LNCAP (cell line): ENCODE measurements around the gene DTYMK.

Source experiments
- CTCF ChIP-seq: fragments of 450-650 bp; IDR thresholded peaks from 2 replicates; pipeline ENCODE4 v1.5.1; 2017; ENCODE audit warnings: mild to moderate bottlenecking

Gene DTYMK

GRCh38 chr2:241702155-241703031 is 15.8 kb upstream of the DTYMK start:
- peak; percentile 36 for TF ChIP-seq CTCF

GRCh38 chr2:241701399-241702154 is 15.0 kb upstream of the DTYMK start, which contains the start of gene ING5:
Gene ING5, plus strand, starts transcription at chr2:241702039. Its CDS starts 27 bp downstream, at chr2:241702066.
- no peak for TF ChIP-seq CTCF

GRCh38 chr2:241701149-241701398 is 14.5 kb upstream of the DTYMK start:
- TF ChIP-seq CTCF, result peak; percentile 51; the same call in 1 of the 2 replicates

- TF ChIP-seq CTCF, result no peak
Observed at GRCh38 chr2:241695651-241696050, 9.0 kb upstream of the DTYMK start.

GRCh38 chr2:241692448-241692847 is 5.8 kb upstream of the DTYMK start:
- no peak for TF ChIP-seq CTCF

GRCh38 chr2:241690202-241690717 is 3.6 kb upstream of the DTYMK start:
- no peak for TF ChIP-seq CTCF

GRCh38 chr2:241689306-241689705 is 2.7 kb upstream of the DTYMK start:
- no peak for TF ChIP-seq CTCF
